UCSD-AML1 (cell line): ENCODE results near the gene MYO1B.

Experiments
- DNase-seq: peaks from one replicate; lab custom pipeline; 2025; ENCODE audit not compliant: unreplicated experiment; lab: John Stamatoyannopoulos, UW

Gene MYO1B

DNA sequence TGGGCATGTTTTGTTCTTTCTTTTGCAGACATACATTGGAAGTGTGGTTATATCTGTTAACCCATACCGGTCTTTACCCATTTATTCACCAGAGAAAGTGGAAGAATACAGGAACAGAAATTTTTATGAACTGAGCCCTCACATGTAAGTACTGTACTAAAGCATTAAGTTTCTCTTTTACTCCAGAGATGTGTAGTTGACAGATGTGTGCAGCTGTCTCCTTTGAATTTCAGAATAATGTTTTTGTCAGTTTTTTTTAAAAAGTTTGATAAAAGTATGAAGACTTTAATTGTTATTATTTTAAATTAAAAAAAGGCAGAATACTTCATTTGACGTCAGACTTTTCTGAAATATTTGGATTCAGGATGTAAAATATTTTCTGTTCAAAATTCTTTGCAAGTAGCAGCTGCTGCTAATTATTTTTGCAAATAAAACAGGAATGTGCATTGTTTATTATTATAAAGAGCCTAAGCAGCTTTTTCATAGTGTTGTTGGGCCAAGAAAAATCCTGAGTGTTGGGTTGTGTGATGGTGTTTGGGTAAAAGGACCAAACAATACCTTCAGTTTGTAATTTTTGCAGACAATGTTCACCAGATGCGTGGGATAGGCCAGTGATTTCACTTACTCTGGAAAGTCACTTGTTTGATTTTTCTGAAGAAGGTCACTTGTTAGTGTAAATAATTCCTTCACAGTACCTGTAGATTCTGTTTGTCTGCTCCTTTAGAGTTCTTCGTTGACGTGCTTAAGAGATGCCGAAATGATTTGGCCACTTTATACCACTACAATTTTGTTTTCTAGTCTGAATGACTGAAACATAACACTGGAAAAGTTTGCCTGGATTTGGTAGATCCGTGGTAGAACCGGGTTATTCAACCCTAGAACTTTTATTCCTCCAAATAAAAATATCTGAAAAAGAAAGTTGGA, 51.1 kb downstream of the MYO1B start:
- no peak for DNase-seq

DNA sequence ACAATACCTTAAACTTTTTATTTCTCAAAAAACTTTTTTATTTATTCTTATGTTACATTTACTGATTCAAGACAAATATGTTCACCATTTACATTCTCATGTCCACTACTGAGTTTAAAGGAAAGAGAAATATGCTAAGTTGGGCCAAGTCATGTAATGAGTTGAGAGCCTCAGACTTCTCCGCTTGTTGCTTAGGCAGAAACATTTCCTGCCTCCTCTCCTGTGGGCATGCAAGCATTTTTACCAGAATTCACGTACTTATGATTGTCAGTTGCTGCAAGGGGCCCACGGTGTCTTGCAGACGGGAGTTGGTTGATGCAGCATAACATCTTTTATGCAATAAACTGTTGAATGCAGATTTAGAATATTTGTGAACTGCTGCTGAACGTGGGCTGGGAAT, 51.8 kb downstream of the MYO1B start:
- DNase-seq: no peak

DNA sequence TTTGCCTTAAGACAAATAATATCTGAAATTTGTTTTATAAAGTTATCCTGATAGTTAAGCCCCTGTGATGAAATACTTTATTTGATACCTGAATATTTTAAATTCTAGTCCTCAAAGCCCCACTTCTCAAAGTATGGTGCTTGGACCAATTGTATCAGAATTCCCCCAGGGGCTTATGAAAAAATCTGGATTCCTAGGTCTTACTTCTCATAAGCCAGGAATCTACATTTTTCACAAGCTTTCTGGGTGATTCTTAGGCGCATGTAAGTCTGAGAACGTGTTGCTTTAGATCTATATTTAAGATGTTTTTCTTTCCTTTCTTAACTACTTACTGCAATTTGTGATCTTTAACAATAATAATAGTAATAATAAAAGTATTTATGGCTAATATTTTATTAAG, 53.1 kb downstream of the MYO1B start:
- no peak for DNase-seq

DNA sequence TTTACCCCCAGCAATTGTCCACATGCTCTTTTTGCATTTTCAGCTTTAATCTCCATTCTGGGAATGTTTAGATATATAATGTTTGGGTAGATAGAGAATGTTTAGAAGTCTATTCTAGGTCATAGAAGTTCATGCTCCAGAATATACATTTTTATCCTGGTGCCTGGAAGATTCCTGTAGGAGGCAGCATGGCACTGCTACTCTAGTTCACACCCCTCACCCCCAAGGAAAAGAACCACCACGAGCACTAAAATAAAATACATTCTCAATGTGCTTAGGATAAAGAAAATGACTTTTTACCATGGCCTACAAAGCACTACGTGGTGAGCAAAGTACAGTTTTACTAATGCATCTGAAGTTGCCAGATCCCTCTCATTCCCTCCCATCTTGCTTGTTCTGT, 53.8 kb downstream of the MYO1B start:
- no peak for DNase-seq

DNA sequence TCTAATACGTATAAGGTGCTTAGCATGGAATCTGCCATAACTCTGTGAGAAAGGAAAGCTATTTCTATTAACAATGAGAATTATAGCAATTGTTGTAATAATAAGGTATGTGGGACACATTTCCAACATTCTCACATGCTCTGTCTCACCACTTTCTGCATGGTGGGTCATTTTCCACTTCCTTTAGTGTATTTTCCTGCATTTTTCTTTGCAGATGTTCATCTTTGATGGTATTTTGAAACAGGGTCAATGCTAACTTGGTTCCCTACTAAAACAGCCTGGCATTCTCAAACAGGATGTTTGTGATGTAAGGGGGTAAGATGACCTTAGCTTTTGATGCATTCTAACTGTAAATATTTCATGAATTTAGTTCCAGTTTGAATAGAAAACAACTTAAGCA, 54.7 kb downstream of the MYO1B start:
- no peak for DNase-seq

DNA sequence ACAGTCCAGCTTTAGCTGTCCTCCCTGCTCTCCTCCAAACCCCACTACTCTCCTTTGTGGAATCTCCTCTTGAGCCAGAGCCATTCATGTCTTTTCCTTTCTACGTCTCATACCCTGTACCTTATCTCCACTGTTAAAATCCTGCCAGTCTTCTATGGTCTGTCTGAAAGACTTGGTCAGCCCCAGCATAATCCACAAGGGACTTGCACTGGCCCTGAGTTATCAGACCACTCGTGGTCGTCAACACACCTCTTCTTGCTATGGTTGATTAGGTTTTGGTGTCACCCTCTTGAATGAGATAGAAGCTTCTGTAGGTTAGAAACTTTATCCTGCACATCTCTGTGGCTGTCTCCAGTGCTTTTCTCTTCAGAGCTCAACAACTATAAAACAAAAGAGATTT, 56.8 kb downstream of the MYO1B start:
- no peak for DNase-seq

DNA sequence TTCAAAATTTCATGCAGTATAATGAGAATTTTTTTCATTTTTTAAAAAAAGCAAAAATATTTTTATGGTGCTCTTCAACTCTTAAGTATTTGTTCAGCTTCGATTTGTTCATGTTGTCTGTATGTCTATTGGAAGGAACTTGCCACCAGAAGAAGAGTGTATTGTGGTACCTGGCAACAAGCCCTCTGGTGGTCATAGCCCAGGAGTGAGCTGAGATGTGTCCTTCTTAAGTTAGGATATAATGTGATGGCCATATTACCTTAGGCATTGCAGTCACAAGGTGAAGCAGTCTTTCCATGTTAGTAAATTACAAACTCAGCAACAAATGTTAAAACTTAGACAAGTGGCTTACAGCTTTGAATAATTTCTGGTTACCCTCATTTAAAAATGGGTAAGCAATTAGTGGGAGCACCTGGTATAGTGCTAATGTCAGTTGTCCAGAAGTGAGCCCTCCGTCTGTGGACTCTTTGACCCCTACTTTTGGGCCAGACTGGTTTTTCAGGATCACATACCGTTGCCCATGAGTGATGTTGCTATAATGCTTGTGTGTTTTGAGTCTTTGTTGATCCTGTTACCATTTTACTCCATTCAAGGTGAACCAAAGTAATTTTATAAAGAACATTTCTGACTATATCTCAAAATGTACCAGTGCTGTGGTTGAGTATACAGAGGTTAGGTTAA, 57.4 kb downstream of the MYO1B start:
- DNase-seq: no peak

DNA sequence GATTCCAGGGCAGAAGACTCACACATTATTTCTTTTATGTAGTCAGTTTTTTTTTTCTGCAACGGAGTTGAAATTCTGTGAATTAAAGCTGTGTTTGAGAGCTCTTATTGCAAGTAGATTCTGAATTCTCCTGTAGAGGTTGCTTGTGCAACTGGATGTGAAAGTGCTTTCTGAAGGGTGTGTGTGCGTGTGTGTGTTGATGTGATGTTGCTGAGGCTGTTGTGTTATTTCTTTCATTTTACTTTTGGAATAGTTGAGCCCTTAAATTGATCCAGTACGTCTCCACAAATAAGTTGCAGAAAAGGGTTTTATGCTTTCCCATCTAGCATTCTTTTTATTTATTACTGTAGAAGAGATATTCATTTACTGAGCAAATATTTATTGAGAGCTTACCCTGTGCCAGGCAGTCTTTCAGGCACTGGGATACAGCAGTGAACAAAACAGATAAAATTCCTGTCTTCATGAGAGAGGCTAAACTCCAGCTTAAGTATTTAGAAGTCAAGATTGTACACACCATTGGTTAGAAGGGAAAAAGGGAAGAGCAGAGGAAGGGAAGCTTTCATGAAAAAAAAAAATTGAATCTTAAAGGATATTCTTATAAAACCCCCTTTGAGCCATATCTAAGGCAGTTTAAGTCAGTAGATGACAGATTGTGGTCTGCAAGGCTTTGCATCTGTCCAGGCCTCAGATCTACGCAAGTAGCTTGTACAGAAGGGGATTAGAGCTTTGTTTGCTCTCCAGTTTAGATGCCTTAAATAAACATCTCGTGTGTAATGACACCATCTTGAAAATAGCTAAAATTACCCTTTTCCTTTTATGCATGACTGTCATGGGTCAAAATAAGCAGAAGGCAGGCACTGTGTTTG, 58.2 kb downstream of the MYO1B start:
- no peak for DNase-seq

DNA sequence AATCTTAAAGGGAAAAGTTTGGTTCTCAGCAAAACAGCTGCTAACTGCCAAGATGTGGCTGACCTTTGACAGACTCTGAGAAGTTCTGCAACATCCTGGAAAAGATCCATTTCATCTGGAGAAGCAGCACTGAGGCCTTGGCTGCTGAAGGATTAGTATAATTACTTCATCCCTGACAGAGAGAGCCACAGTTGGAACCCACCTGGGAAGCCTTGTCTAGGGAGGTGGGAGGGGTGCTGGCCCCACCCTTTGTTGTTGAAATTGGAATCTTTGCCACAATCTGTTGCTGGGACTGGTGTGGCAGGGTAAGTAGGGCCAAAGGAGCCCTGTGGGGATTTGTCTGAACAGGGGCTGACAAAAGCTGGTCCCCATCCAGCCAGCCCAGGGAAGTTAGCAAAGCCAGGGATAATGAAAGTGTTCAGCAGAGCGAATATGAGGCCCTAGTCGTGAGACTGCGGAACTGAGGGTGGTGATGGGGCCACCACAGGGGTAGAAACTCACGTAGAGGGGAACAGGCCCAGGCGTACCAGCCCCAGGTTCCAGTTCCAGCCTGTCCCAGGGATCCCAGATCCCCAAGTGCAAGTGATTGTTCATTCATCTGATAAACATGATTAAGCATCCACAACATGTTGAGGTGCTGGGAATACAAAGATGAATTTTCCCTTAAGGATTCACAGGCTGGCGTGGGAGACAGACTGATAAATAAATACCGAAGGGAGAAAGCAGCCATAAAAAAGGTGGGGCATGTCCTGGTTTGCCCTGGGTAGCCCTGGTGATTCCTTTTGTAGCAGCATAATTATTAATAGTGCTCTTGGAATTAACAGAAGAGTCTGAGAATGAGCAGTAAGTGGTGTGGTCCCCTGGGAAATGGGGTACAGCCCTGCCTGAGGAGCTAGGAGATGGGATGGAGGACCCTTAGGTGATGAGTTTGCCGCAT, 60.0 kb downstream of the MYO1B start:
- no peak for DNase-seq

DNA sequence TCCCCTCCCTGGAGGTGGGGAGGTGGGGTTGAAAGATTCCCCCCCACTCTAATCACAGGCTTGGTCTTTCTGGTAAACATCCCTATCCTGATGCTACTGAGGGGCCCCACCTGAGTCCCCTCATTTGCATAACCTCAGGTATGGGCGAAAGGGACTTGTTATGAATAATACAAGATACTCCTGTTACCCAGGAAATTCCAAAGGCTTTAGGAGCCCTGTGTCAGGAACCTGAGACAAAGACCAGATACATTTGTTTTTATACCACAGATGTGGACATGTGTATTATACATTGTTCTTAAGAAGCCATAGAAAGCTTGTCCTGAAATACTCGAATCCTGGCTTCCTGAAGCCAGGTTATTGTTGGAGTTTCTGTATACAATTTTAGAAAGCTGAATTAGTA, 62.8 kb downstream of the MYO1B start:
- no peak for DNase-seq

DNA sequence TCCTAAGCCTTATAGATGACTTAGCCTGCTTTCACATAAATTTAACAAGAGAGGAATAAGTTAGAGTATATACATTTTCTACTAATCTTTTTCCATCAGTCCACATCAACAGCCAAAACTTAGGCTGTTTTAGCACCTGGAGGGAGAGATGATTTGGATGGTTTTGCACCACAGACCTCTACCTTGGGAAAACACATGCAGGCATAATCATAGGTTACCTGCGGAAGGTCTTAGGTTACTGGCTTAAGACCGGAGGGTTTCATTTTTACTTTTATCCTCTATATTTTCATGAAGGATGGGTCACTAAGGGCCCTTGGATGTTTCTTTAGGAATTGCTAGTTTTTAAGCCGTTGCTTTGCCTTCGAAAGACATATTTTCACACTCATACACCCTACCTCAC, 66.0 kb downstream of the MYO1B start:
- DNase-seq: no peak

DNA sequence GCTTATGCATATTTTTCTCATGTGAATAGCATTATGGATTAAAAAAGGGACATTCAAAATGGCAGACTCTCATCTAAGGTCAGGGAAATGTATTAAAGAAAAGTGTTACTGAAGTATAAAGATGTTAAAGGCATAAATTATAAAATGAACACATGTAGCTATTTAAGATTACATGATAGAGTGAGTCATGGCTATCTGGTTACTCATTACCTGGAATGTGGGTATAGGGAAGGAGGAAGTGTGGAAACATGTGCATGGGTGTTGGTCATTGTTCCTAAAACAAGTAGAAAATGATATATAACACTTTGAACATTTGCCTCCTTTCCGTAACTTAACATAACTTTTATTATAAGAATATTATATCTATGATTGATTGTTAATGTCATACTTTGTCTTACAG, 66.4 kb downstream of the MYO1B start:
- DNase-seq: no peak

DNA sequence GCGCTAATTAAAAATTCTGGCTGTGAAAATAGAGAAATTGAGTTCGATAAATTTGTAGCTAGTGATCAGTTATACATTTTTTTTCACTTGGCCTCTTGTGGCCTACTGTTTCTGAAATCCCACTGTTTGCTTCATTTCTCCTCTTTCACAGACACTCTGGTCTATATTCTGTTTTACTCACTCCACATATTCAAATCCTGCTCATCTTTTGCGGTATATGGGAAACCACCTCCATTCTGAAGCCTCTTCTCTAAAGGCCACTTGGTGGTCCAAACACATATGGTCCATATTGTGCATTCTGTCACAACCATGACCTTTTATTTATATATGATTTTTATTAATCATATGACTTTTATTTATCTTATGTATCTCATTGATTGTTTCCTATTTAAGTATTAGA, 67.0 kb downstream of the MYO1B start:
- no peak for DNase-seq

DNA sequence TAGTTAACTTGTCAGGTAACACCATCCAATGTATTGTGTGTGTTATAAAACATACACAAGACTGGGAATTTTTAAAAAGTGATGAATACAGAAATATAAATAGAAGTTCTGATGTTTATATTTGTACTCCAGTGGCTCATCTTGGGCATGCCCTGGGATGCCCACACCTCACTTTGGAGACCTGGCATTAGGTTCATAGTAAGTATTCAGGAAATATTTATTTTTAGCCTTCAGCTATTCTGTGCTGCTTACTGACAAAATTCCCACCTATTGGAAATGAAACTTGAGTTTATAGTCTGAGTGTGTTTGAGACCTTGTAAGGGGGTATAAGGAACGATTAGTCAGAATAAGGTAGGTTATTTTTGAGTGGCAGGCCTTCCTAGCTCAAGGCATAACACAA, 67.5 kb downstream of the MYO1B start:
- DNase-seq: no peak

DNA sequence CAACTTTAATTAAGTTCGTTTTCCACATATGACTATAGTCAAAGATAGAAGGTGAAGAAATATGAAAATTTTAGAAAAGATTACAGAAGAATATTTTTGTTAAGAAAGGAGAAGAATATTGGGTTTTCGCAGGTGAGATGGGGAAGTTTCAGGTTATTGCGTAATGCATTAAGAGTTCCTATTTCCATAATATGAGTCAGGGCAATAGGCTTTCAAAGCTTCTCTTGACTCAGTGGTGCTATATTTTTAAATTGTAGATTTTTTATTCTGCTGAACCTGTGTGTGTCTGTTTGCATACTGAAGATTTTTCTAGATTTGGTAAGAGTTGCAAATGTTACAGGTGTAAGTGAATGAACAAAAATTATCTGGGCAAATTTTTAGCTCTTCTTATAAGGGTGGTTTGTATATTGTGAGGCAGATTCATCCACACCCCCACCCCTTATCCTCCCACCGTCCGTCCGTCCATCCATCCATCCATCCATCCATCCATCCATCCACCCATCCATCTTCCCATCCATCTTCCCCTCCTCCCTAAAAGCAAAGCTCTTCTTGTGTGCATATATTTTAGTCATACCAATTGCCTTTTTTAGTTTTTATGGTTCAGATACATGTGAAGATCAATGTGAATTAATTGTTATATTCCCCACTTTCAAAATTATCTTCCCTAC, 69.6 kb downstream of the MYO1B start:
- DNase-seq: no peak

DNA sequence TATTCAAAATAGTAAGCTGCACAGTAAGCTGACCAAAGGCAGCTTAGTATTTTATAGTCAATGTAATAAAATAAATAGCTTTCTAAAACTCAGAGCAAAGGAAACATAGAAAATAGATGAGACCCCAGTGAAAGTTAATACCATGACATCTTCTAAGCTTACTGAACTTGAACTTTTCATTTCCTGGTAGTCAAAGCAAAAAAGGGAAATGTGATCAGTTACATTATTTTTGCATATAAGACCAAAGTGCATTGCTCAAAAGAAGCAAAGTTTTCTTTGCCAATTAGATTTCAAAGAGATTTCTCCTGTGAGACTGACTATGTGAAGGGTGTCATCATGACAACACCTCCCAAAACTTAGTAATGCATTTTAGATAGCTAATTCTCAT, 70.2 kb downstream of the MYO1B start:
- DNase-seq: no peak

DNA sequence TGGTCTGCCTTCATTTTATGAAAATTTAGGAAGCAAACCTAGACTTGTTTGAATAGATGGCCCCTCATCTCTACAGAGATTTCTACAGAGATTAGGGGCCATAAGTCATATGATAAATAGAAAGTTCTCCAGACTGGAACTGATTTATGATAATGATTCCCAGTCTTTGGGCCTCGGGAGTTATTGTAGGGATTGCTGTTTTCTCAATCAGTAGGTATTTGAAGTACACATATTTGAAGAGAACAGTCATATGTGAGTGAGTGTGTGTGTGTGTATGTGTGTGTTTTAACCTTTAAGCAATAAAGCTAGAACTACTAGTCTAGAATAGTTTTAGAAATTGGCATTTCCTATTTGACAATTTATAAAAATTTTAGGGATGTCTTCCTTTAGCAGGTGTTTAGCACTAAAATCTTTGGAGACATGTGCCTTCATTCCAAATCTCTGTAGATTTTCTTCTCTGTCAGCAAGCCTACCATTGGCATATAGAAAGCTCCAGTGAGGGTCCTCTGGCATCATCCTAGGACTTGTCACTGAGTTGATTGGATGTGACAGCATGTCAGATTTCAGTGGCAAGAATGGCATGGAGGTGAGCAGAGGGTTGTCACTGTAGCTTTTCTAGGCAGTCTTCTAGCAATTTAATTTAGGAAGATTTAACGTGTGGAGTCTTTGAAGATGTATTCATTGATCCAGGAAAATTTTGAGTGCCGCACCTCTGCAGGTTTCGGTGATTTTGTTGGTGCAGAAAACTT, 71.2 kb downstream of the MYO1B start:
- no peak for DNase-seq

DNA sequence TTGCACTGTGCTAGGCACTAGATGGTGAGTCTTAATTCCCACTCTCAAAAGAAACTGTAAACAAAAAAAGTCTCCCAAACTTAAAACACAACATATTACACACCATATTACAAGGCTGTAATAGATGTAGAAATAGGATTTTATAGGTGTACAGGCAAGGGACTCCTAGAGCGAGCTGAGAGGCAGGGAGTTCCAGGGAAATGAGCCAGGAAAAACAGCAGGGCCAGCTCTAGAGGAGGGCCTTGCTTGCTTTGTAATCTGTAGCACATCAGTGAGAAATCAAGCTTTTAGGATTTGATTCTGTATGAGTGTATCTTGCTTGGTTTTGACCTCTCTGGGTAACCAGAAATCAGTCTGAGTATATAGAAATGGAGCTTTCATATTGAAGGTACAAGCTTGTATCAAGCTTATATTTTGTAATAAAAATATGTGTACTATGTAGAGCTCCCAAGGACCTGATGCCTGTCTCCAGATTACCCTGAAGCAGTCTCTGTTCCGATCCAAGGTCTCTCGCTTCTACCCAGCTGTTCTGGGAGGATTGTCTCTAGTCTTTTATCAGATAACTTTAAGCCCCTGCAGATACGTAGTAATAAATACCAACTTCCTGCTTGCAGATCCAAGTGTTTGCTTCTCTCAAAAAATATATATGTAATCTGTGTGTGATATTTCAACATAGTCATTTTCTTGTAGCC, 73.0 kb downstream of the MYO1B start:
- no peak for DNase-seq

DNA sequence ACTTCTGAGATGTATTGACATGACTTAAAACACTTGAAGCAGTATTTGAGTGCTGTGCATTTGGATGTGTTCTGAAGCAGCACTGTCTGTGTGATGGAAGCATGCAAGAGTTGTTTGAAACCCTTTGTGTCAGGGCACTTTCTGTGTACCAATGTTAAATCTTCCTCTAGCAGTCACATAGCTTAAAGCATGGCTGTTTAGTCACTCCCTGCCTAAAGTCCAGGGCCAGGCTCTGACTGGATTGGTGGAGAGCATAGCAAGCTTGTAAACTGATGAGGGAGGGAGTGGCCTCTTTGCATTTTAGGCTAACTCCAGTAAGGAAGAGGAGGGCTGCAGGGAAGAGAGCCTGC, 73.5 kb downstream of the MYO1B start:
- DNase-seq: peak; percentile 12
